Measurements from ENCODE around the gene NUDCD3.

DNA sequence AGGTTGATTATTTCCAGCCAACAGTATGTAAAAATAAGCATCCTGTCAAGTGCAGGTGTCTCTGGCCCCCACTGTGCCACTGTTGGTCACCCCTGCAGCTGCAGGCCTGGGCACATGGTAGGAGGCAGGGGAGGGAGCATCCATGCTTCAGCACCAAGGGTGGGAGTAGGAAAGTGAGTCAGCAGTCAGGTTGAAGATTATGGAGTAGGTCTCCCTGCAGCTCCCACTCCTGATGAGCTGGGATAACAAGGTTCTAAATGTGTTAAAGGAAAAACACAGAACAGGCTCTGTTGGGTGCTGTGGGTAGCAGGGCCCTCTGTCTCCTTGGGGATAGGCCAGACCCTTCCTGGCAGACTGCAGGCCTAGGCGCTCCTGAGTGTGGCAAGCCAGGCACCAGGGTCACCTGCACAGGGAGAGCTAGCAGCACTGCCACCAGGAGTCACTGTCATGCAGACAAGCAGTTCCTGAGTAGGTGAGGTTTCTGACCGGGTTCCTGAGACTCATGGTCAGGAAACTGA lies 59.3 kb downstream of the NUDCD3 start:
- TF ChIP-seq EZH2 (IDR thresholded peaks at IDR 0.05): no peak
- no peak for TF ChIP-seq POLR2AphosphoS5 (IDR thresholded peaks at IDR 0.05; ENCODE audit: borderline replicate concordance, low read depth, low read length)
- TF ChIP-seq FOXP2 (optimal IDR thresholded peaks at IDR 0.05; ENCODE audit: control extremely low read depth, extremely low read length, insufficient read depth): no peak
